ENCODE measurements around the gene ACACA.

DNA sequence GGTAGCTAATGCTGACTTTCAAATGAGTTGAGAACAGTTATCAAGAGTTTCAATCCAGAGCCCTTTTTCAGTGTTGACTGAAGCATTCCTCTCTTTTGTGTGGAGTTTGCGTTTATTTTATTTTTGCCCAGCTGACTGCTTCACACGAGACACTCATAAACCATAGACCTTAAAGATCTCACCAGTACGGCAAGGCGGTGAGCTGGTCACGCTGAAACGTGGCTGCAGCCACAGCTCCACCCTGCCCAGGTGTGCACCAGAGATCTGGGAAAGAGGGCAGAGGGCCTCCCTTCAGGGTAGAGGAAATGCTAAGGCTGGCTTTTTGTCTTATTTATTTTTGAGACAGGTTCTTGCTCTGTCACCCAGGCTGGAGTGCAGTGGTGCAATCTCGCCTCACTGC lies 345.7 kb downstream of the ACACA start:
- TF ChIP-seq POLR2A (IDR thresholded peaks at IDR 0.05; ENCODE audit: low read depth, low read length) = no peak
- TF ChIP-seq POLR2AphosphoS5 (IDR thresholded peaks at IDR 0.05; ENCODE audit: low read depth, low read length) = no peak
- TF ChIP-seq TAF1 (IDR thresholded peaks at IDR 0.05; ENCODE audit: low read depth, low read length) = no peak

Measured in GM12891 (cell line).